Lower leg skin (tissue), 4 donors: Measurements from ENCODE around the gene WDR5. TPM values are rescaled to one million over a fixed set of nuclear protein-coding genes. Genes with fewer than 3 reads are reported as not detected.

Experiments
- DNase-seq, 2 donors: peaks; one replicate each; pipeline ENCODE4 v3.0.0-alpha.2; 2019; ENCODE audit warnings: low spot score in 2 of 2
- H3K4me3 ChIP-seq: fragments of 200-600 bp; sonication (generic); 2 replicates; pipeline ENCODE4 v1.5.1; 2017; ENCODE audit warnings: mild to moderate bottlenecking, low read depth; ENCODE audit not compliant: poor library complexity, severe bottlenecking
- CTCF ChIP-seq, 3 donors: fragments of 450-650 bp; IDR thresholded peaks; one replicate each; pipeline ENCODE4 v1.5.1; 2016; ENCODE audit warnings: antibody characterized with exemption in 3 of 3, mild to moderate bottlenecking in 3 of 3, moderate library complexity in 2 of 3
- POLR2A ChIP-seq, 2 donors: fragments of 450-650 bp; IDR thresholded peaks; one replicate each; pipeline ENCODE4 v1.6.1; 2016 to 2017; ENCODE audit warnings: antibody characterized with exemption in 2 of 2, mild to moderate bottlenecking in 1 of 2, moderate library complexity in 1 of 2
- WGBS, 2 donors: methylation state at CpG; one replicate each; pipeline ENCODE4 v1.1.5; 2018; 5-methylcytosine and 5-hydroxymethylcytosine counted together
- intact Hi-C: fragments of 100-400 bp; cut with DNase I; formaldehyde crosslinking; loops from one replicate; pipeline ENCODE4 v1.15.0; 2023; ENCODE audit warnings: low total_unique reads
- total RNA-seq, 4 donors: library from RNA; depleted of rRNA; stranded (reverse); fragments of >200 nt; gene quantifications; one replicate each; pipeline ENCODE4 v1.1.0, GENCODE V29; 2016

WDR5 gene
- total RNA-seq, 4 donors from 2014 or later = 16.1 to 23.8 (median 19.6) TPM

- 66 to 74% methylated on average over 4 of the region's 4 CpGs for WGBS, 2 donors
- intact Hi-C loops = no loop called here
- no peak for TF ChIP-seq POLR2A (IDR thresholded peaks at IDR 0.05)
- no peak for TF ChIP-seq CTCF (IDR thresholded peaks at IDR 0.05)
- no peak for DNase-seq
- H3K4me3 ChIP-seq = no peak overlapping the region
These were observed 31.6 kb downstream of the WDR5 start for GRCh38 chr9:134167530-134167931.

- no peak for TF ChIP-seq POLR2A (IDR thresholded peaks at IDR 0.05)
- TF ChIP-seq CTCF (IDR thresholded peaks at IDR 0.05) = no peak
- DNase-seq = no peak
- WGBS, 2 donors = 94 to 96% methylated on average over 11 of the region's 11 CpGs
- intact Hi-C loops = no loop called here
- no peak overlapping the region for H3K4me3 ChIP-seq
These were observed 33.1 kb downstream of the WDR5 start for GRCh38 chr9:134168757-134169550.

- WGBS, 2 donors = 71 to 80% methylated on average over 24 of the region's 24 CpGs
- DNase-seq = no peak
- H3K4me3 ChIP-seq = no peak overlapping the region
- intact Hi-C loops = loop anchor here (2.0 to 10.0 kb wide), 4 partner anchors 85 to 575 kb away; no protein-coding TSS in a partner anchor
- TF ChIP-seq POLR2A (IDR thresholded peaks at IDR 0.05) (no peak), CTCF (IDR thresholded peaks at IDR 0.05) (no peak)
These were observed 34.0 kb downstream of the WDR5 start for GRCh38 chr9:134169724-134170401.

GRCh38 chr9:134170532-134171315, 34.8 kb downstream of the WDR5 start:
- no peak overlapping the region for H3K4me3 ChIP-seq
- 20 to 29% methylated on average over 16 of the region's 17 CpGs for WGBS, 2 donors
- intact Hi-C loops = loop anchor here (2.0 to 10.0 kb wide), 4 partner anchors 84 to 574 kb away; no protein-coding TSS in a partner anchor
- no peak for DNase-seq
- TF ChIP-seq CTCF (IDR thresholded peaks at IDR 0.05) (no peak), POLR2A (IDR thresholded peaks at IDR 0.05) (no peak)

GRCh38 chr9:134171316-134172197, 35.7 kb downstream of the WDR5 start:
- 58 to 67% methylated on average over 22 to 23 of the region's 23 CpGs for WGBS, 2 donors
- TF ChIP-seq CTCF (IDR thresholded peaks at IDR 0.05) (no peak), POLR2A (IDR thresholded peaks at IDR 0.05) (no peak)
- intact Hi-C loops = loop anchor here (2.0 to 10.0 kb wide), 4 partner anchors 83 to 573 kb away; no protein-coding TSS in a partner anchor
- H3K4me3 ChIP-seq = no peak overlapping the region
- peak in 1 of 2 donors; percentile 88 for DNase-seq
